ENCODE data around the gene HOMER3. TPM values are rescaled to one million over a fixed set of nuclear protein-coding genes. Genes with fewer than 3 reads are reported as not detected.

HOMER3 gene
- 34.5 to 54.7 TPM (median 50.6 TPM) in 3 replicates for total RNA-seq
- long read RNA-seq, transcript HOMER3-202 (10 exons, 1,557 nt) = major isoform, 107 of 130 reads
- long read RNA-seq, partial matches to known transcripts = 4 of 130 reads
- long read RNA-seq, other reads (novel, unspliced or antisense) = 18 of 130 reads

DNA sequence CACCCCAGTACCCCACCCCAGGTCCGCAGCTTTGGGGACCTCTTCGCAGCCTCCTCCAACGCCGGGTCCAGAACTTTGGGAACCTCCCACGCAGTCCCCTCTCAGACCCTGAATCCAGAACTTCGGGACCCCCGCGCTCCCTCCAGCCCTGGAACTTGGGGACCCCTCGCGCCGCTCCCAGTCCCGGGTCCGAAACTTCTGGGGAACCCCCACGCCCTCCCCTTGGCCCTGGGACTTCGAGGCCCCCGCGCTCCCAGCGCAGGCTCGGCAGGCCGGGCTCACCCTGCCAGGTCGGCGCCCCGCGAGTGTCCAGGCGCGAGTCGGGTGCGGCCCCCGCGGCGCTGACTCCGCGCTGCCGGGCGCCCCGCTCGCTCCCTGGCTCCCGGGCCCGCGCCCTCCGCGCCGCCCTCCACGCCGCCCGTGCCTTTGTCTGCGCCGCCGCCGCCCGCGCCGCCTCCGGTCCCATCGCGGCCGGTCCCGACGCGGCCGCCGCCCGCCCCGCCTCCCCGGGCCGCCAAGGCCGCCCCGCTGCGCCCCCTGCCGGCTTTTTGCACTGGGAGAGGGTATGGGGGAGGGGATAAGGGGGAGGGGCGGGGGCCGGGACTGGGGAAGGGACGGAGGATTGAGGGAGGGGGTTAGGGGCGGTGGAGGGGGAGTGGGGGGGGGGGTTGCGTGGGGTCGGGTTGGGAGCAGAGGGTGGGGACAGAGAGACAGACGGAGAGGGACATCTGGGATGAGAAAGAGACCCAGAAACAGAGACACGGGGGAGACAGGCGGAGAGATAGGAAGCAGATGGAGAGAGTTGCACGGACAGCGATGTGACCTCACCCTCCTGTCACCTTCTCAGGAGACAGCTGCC, at the start of gene HOMER3:
HOMER3 (minus strand) TSS at position 449 of the 859 bp plus-strand sequence. CDS start 2,235 bp downstream, outside the sequence.
- Mint-ChIP-seq H3K4me1 (ENCODE audit: low read depth) (peaks cover 16% of the 10 kb centered on the region), H3K27ac (ENCODE audit: unreplicated experiment) (peak within 1 kb of the TSS; percentile 76), H3K4me3 (ENCODE audit: unreplicated experiment) (peak within 1 kb of the TSS; percentile 89), H3K36me3 (ENCODE audit: low read depth) (peaks cover 2% of the 10 kb centered on the region), H3K27me3 (ENCODE audit: low read depth) (no peaks in the 10 kb centered on the region), H3K9me3 (ENCODE audit: low read depth) (no peaks in the 10 kb centered on the region)
- no peak for DNase-seq (ENCODE audit: low spot score)
- TF ChIP-seq, protein P1, sequence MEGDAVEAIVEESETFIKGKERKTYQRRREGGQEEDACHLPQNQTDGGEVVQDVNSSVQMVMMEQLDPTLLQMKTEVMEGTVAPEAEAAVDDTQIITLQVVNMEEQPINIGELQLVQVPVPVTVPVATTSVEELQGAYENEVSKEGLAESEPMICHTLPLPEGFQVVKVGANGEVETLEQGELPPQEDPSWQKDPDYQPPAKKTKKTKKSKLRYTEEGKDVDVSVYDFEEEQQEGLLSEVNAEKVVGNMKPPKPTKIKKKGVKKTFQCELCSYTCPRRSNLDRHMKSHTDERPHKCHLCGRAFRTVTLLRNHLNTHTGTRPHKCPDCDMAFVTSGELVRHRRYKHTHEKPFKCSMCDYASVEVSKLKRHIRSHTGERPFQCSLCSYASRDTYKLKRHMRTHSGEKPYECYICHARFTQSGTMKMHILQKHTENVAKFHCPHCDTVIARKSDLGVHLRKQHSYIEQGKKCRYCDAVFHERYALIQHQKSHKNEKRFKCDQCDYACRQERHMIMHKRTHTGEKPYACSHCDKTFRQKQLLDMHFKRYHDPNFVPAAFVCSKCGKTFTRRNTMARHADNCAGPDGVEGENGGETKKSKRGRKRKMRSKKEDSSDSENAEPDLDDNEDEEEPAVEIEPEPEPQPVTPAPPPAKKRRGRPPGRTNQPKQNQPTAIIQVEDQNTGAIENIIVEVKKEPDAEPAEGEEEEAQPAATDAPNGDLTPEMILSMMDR (IDR thresholded peaks at IDR 0.05) = peak; percentile 53

DNA sequence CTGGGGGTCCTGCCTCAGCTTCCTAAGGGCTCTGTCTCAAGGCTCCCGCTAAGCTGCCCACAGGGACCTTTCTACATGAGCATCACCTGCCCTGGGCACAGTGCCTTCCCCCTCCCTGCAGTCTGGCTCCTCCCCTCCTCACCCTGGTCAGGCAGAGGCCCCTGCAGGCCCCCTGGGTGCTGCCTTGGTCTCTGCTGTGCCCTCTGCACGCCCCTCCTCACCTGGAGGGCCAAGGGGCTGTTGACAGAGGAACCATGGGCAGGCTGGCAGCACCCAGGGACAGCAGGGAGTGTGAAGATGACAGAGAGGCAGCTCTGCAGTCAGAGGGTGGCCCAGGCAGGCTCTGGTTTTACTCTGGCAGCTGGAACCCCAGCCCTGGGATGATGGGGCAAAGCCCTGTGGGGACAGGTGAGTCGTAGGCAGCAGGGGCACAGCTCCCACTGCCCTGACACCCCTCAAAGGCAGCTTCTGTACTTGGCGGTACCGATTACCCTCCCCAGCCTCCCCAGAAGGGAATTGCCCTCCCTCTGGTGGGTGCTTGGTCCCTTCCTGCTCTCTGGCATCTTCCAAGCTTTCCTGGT, 49.2 kb upstream of the HOMER3 start:
- H3K27me3 Mint-ChIP-seq (ENCODE audit: low read depth) = peaks cover under 1% of the 10 kb centered on the region
- H3K9me3 Mint-ChIP-seq (ENCODE audit: low read depth) = no peaks in the 10 kb centered on the region
- TF ChIP-seq, protein P1 (IDR thresholded peaks at IDR 0.05) = no peak
- H3K4me1 Mint-ChIP-seq (ENCODE audit: low read depth) = peaks cover 5% of the 10 kb centered on the region
- no peak for DNase-seq (ENCODE audit: low spot score)
- no peak overlapping the region for H3K4me3 Mint-ChIP-seq (ENCODE audit: unreplicated experiment)
- H3K27ac Mint-ChIP-seq (ENCODE audit: unreplicated experiment) = no peak overlapping the region
- peaks cover 21% of the 10 kb centered on the region for H3K36me3 Mint-ChIP-seq (ENCODE audit: low read depth)

DNA sequence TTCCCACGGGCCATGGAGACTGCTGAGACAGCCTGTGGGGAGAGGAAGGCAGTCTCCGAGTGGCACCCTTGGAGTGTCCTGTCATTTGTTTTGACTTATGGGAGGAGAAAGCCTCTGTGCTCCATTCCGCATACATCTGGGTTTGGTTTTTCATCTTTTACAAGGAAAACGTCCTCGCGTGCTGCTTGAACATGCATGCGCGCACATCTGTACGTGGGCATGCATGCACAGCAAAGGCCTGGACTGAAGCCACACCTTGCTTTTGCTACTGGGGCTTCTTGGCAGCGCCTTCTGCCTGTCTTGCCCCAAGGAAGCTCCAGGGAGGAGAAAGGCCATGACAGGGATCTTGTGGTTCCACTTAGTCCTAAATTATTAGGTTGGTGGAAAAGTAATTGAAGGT, 48.3 kb upstream of the HOMER3 start:
- no peak for DNase-seq (ENCODE audit: low spot score)
- Mint-ChIP-seq H3K4me1 (ENCODE audit: low read depth) (peaks cover 5% of the 10 kb centered on the region), H3K27me3 (ENCODE audit: low read depth) (peaks cover 4% of the 10 kb centered on the region), H3K9me3 (ENCODE audit: low read depth) (no peaks in the 10 kb centered on the region), H3K4me3 (ENCODE audit: unreplicated experiment) (no peak overlapping the region), H3K36me3 (ENCODE audit: low read depth) (peaks cover 20% of the 10 kb centered on the region), H3K27ac (ENCODE audit: unreplicated experiment) (no peak overlapping the region)
- TF ChIP-seq, protein P1 (IDR thresholded peaks at IDR 0.05) = no peak

DNA sequence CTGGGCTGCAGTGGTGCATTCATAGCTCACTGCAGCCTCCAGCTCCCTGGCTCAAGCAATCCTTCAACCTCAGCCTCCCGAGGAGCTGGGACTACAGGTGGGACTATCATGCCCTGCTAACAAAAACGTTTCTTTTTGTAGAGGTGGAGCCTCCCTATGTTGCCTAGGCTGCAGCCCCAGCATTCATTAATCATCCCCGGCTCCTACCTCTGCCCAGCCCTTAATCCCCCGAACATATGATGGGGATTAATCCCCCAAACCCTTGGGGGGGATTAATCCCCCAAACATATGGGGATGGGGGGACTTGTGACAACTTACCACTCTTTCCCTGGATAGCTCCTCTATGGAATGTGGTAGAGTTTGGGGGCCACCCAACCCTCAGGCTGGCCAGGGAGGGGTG, 46.4 kb upstream of the HOMER3 start:
- Mint-ChIP-seq H3K27ac (ENCODE audit: unreplicated experiment) (no peak overlapping the region), H3K27me3 (ENCODE audit: low read depth) (peaks cover 7% of the 10 kb centered on the region), H3K36me3 (ENCODE audit: low read depth) (peaks cover 8% of the 10 kb centered on the region), H3K9me3 (ENCODE audit: low read depth) (no peaks in the 10 kb centered on the region), H3K4me1 (ENCODE audit: low read depth) (peaks cover 5% of the 10 kb centered on the region), H3K4me3 (ENCODE audit: unreplicated experiment) (no peak overlapping the region)
- no peak for DNase-seq (ENCODE audit: low spot score)
- TF ChIP-seq, protein P1 (IDR thresholded peaks at IDR 0.05) = no peak

DNA sequence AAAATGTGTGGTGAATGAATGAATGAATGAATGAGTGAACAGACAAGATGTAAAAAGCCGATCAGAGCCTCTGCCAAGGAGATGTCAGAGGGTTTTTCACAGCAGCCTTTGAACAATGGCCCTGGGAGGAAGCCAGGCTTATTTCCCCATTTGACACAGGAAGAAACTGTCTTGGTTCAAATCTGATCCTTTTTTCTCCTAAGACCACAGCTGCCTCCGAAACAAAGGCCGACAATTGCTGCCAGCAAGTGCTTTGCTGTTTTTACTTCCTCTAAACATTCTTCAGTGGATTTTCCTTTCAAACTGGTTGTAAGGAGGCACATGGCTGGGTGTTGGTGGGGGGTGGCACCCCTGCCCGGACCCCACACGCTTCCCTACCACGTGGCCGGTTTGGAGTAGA, 44.2 kb upstream of the HOMER3 start:
- DNase-seq (ENCODE audit: low spot score) = no peak
- no peak overlapping the region for H3K4me3 Mint-ChIP-seq (ENCODE audit: unreplicated experiment)
- no peaks in the 10 kb centered on the region for H3K36me3 Mint-ChIP-seq (ENCODE audit: low read depth)
- H3K27ac Mint-ChIP-seq (ENCODE audit: unreplicated experiment) = no peak overlapping the region
- TF ChIP-seq, protein P1 (IDR thresholded peaks at IDR 0.05) = no peak
- peaks cover 5% of the 10 kb centered on the region for H3K4me1 Mint-ChIP-seq (ENCODE audit: low read depth)
- H3K9me3 Mint-ChIP-seq (ENCODE audit: low read depth) = no peaks in the 10 kb centered on the region
- peaks cover 7% of the 10 kb centered on the region for H3K27me3 Mint-ChIP-seq (ENCODE audit: low read depth)
